NOMO-1 treated with DMSO at 0.1 percent for 48 hours (cell line): ENCODE measurements around the gene TGM3.

Experiments
- DNase-seq: peaks from one replicate; lab custom pipeline; 2025; ENCODE audit not compliant: unreplicated experiment; lab: John Stamatoyannopoulos, UW

The TGM3 gene

DNA sequence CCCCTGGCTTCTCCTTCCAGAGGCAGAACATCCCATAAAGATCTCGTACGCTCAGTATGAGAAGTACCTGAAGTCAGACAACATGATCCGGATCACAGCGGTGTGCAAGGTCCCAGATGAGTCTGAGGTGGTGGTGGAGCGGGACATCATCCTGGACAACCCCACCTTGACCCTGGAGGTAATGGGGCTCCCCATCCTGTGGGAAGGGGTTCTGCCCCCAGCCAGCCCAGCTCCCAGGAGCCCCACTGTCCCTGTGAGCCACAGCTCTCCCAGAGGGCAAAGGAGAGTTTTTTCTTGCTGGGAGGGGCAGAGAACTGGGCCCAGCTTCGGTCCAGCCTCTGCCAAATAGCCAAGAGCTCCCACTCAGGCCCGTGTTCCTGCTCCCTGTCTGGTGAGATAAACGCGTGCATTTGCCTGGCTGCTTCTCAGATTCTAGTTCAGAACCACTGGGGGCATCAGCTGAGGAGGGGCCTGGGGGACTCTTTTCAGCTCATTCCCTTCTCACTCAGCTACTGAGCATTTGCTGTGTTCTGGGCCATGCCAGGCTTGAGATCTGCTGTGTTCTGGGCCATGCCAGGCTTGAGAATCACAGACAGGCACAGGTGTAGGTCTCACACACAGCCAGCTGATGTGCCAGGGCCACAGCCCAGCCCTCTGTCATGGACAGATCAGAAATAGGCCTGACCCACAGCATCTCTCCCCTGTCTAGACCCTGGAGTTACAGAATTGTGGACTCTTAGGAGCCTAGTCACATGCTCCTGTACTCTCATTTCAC, 39.5 kb downstream of the TGM3 start:
- DNase-seq, result no peak

DNA sequence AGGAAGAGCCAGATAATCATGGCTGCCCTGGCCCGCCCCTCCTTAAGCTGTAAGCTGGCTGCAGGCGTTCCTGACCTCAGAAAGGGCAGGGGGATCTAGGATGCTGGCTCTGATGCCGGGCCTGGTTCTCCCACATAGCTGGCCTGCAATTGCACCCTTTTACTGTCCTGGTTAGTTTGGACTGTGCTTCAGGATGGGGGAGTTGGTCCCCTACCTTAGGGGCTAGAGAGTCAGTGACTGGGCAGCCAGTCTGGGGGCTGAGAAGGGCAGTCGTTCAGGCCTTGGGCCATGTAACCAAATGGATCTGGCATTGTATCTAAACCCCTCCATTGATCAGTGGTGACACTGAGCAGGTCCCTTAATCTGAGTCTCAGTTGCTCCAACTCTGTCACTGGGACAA, 40.7 kb downstream of the TGM3 start:
- no peak for DNase-seq

DNA sequence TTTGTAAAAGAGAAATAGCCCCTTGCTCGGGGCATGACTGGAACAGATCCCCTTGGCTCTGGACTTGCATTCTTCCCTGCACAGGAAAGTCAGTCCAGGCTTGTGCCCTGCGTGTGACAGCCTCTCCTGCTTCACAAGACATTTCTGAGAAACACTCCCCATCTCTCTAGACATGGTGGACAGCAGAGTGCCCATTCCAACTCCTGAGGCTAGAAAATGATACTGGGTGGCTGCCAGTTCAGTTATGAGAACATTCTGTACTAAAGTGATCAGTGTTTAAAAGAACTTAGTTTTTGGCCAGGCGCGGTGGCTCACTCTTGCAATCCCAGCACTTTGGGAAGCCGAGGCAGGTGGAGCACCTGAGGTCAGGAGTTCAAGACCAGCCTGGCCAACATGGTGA, 41.3 kb downstream of the TGM3 start:
- DNase-seq, result no peak

DNA sequence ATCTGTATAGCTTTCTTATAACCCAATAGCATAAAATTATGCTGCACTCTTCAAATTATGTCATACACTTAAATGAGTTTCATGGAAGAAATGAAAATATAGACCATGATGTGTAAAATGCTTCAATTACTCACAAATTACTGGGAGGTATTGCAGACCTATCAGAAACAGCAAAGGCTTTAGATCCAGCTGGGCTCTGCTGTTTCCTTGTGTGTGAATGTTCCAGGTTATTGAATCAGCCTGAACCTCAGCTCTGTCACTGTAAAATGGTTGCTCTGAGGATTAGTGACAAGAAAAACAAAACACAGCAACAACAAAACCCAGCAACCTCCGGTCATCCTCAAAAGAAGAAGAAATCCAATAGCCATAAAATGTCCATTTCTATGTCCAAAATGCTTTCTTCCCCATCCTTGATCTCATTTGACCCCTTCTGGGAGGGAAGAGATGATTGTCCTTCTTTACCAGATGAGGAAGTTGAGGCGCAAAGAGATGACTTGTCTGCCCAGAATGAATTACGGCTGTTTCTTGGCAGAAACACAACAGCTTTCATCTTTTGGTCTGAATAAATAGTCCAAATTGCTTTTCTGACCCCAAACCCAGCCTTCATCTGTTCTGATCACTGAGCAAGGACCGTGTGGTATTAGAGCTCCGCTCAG, 42.7 kb downstream of the TGM3 start:
- peak; percentile 51 for DNase-seq

DNA sequence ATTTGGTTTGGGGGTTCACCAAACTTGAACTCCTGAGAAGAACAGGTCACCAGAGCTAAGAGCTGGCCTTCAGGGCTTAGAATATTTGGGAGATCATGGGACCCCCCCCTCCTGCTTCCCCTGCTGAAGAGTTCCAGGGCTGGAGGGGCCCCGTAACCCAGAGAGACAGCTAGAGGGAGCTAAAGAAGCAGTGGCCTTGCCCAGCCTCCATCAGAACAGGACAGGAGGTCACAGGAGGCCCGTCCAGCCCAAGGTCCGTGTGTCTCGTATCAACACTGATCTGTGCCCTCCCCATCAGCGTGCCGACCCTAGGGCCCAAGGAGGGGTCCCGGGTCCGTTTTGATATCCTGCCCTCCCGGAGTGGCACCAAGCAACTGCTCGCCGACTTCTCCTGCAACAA, 44.3 kb downstream of the TGM3 start:
- no peak for DNase-seq

GRCh38 chr20:2340823-2341222, 45.0 kb downstream of the TGM3 start:
- no peak for DNase-seq

DNA sequence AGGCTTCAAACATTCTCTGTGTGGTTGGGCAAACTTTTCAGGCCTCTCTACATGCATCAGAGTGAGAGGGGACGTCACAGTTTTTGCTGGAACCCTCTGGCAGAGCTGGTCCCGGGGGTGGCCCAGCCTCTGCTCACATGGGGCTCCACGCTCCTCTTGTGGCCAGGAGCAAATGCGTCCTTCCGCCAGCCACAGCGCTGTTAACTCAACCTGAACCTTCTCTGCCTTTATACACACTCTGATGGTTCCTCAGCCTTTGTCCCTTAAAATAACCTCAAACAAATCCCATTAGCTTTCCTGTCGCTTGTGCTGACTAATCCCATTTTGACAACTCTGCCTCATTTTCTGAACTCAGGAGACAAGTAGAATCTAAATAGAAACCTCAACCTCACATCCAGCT, 45.5 kb downstream of the TGM3 start:
- no peak for DNase-seq

- DNase-seq, result no peak
Measured at GRCh38 chr20:2342243-2342642, 46.4 kb downstream of the TGM3 start.

DNA sequence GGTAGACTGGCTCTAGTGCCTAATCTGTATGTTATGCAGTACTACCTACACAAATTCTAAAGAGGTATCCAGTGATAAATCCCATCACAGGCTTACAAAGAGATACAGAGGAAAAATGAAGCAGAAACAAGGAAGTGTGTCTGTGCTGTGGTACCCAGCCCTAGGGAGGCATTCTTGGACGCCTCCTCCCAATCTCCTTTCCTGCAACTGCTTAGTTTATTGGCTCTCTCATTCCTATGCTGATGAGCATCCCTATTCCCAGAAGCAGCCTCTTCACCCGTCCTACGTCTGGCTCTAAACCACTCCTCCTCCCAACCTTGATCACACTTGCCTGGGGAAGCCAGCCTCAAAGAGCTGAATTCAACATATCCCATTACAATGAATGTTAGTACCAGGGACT, 50.4 kb downstream of the TGM3 start:
- DNase-seq, result no peak

GRCh38 chr20:2348336-2348735, 52.5 kb downstream of the TGM3 start:
- DNase-seq, result no peak

DNA sequence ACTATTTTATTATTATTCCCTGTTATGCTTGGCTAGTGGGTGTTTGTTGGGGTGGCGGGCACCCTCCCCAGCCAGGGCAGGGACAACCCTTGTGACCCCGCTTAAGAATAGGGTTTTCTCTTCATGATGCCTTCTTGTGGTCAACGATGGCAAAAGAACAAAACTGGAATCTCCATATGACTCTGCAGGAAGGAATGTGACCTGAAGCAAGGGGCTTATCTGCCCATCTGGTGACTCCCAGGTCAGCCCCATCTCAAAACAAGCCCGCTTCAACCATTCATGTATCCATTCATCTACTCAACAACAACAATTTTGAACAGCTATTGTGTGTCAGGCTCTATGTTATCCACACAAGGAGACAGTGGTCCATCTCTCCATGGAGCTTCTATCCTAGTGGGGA, 54.0 kb downstream of the TGM3 start:
- DNase-seq, result no peak

- DNase-seq, result no peak
Measured at GRCh38 chr20:2350606-2351005, 54.8 kb downstream of the TGM3 start.

DNA sequence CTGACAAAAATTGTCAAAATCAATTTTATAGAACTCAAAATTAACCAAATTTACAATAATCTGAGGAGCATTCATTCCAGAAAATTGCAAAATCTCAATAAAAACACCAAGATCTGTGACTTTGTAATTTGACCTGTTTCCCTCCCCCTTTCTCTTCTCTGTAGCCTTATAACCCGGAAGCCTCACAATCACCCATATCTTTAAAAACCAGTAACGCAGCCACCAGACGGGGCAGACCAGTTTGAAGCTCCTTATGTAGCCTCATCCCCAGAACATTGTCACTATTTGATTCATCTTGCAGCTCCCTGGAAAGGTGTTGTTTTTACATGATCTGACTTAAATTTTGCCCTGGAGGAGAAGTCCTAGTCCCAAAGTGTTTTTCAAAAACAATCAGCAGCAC, 57.4 kb downstream of the TGM3 start:
- peak; percentile 42 for DNase-seq

DNA sequence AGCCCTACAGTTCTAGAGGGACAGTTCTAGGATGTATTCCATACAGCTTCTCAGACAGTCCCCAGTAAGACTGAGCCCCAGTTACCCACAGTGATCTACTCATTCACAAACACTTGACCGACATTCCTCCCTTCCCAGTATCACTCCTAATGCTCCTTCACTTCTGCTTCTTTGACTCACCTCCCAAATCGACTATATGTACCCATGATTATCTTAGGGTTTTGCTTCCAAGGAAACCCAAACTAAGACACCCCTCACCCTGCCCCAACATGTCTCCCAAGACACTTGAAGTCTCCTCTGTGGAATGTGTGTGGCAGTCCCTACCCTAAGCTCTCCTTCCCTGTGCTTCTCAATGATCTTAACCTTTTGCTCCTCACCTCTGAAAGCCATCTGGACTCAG, 61.3 kb downstream of the TGM3 start:
- no peak for DNase-seq

DNA sequence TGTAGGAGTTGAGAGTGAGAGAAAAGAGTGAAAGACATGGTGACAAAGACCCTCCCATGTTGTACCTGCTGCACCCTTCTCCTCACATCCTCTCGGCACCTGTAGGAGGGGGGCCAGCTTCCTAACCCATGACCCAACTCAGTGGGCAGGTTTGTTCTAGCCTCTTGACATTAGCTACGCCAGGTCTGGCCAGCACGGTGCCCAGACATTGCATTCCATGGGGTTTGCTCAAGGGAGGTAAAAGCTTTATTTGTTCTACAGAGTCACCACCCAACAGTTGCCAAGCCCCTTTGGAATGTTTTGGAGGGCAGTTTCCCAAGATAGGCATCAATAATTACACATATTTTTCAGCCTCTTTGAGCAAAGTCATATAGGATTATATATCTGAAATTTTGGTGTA, 62.2 kb downstream of the TGM3 start:
- no peak for DNase-seq

DNA sequence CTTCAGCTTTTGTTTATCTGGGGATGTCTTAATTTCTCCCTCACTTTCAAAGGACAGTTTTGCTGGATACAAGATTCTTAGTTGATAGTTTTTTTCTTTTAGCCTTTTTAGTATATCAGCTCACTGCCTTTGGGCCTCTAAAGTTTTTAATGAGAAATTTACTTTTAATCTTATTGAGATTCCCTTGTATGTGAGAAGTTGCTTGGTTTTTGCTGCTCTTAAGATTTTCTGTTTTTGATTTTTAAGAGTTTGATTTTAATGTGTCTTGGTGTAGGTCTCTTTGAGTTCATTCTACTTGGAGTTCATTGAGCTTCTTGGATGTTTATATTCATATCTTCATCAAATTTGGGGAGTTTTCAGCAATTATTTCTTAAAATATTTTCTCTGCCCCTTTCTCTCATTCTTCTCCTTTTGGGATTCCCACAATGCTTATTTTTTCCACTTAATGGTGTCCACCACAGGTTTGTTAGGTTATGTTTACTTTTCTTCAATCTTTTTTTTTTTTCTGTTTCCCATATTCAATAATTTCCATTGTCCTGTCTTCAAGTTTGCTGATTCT, 65.3 kb downstream of the TGM3 start:
- no peak for DNase-seq

DNA sequence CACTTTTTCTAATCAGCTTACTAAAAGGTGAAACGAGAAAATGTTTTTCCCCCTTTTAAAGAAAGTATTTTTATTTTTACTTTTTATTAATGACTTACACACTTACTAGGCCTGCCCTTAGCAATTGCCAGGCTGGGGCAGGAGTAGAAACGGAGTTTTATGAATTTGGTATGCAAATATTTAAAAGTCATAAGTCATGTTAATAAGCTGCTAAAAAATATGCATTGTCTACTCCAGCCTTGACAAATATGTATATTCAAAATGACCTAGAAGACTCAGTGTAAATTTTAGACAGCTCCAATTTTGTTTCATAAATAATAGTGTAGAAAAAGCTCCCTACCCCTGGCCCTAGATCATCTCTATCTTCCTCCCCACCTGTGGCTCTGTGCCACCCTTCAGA, 67.4 kb downstream of the TGM3 start:
- no peak for DNase-seq

GRCh38 chr20:2363587-2363986, 67.8 kb downstream of the TGM3 start:
- no peak for DNase-seq

DNA sequence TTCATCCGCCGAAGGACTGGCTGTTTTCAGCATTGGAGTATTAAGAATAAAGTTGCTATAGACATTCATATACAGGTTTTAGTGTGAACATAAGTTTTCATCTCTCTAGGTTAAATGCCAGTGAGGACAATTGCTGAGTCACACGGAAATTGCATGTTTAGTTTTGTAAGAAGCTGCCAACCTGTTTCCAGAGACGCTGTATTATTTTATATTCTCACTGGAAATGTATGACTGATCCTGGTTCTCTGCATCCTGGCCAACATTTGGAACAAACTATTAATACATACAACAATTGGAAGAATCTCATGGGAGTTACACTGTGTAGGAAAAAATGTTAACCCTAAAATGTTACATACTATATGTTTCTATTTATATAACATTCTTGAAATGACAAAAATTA, 68.2 kb downstream of the TGM3 start:
- DNase-seq, result peak; percentile 27

GRCh38 chr20:2365091-2365490, 69.3 kb downstream of the TGM3 start:
- no peak for DNase-seq

GRCh38 chr20:2365666-2366065, 69.9 kb downstream of the TGM3 start:
- DNase-seq, result no peak

- DNase-seq, result no peak
Measured at GRCh38 chr20:2368621-2369020, 72.8 kb downstream of the TGM3 start.

DNA sequence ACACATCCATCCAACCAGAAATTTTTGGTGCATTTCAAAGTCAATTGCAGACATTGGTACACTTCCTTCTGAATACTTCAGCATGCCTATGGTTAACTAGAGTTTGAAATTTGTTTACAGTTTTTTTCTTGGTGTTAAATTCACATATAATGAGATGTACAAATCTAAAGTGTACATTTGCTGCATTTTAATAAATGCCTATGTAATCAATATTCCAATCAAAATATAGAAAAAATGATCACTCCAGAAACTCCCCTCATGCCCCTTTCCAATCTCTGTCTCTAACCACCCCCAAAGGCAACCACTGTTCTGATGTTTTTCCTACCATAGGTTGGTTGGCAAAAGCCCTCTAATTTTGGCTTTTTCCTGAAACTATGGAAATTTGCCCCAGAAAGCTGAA, 77.3 kb downstream of the TGM3 start:
- DNase-seq, result no peak
